ENCODE measurements around the gene C1QTNF7. TPM values are rescaled to one million over a fixed set of nuclear protein-coding genes. Genes with fewer than 3 reads are reported as not detected.

C1QTNF7 gene
- polyA plus RNA-seq, 1 of the 3 experiments (the other 2 are of a cell fraction): not detected

DNA sequence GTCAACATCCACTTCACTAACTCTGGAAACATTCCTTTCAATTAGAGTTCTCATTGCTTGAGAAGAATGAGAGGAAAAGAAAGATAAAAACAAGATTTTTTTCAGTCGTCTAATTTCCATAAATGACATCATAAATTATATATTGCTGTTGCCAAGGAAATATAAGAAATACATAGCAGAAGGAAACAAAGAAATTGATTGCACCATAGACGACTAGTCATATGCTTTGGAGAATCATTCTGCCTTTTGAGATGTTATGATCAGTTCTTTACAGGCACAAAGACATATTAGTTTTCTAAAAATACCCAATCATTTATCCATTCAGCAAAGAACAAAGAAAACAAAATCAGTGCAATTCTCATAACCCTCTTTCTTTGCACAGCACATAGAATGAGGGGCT lies 672 bp upstream of the C1QTNF7 start (continued):
- TF ChIP-seq TCF12 (IDR thresholded peaks at IDR 0.05) (no peak), POLR2AphosphoS5 (IDR thresholded peaks at IDR 0.05; ENCODE audit: low read depth, low read length) (no peak)

DNA sequence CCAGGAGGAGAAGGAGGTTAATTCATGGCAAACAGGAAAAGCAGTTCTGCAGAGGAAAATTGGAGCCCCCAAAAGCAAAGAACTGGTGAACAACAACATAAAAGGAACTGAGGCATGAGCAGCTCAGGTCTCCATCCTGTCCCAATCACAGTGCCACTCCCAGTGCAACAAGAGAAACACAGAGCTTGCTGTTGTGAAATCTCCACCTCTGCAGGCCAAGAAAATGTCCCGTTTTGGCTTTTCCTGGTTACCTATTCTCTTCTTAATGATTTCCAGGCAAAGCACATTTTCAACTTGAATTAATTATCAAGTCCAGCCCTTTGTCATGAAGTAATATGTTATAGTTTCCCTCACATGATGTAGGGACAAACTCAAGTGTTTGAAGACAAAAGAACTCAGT lies 778 bp downstream of the C1QTNF7 start:
- TF ChIP-seq CHD2 (IDR thresholded peaks at IDR 0.05; ENCODE audit: low read length, partially characterized antibody) (no peak), SIN3A (IDR thresholded peaks at IDR 0.05; ENCODE audit: borderline replicate concordance, low read depth, low read length) (no peak), FOXJ3 (CRISPR knock-in tag; IDR thresholded peaks at IDR 0.05) (no peak), RCOR1 (IDR thresholded peaks at IDR 0.05; ENCODE audit: low read length) (no peak), GABPA (IDR thresholded peaks at IDR 0.05; ENCODE audit: low read depth) (no peak), GATA2 (CRISPR knock-in tag; IDR thresholded peaks at IDR 0.05) (no peak)
- TF ChIP-seq, protein P1, sequence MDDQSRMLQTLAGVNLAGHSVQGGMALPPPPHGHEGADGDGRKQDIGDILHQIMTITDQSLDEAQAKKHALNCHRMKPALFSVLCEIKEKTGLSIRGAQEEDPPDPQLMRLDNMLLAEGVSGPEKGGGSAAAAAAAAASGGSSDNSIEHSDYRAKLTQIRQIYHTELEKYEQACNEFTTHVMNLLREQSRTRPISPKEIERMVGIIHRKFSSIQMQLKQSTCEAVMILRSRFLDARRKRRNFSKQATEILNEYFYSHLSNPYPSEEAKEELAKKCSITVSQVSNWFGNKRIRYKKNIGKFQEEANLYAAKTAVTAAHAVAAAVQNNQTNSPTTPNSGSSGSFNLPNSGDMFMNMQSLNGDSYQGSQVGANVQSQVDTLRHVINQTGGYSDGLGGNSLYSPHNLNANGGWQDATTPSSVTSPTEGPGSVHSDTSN (IDR thresholded peaks at IDR 0.05): no peak
- TF ChIP-seq, protein P2, sequence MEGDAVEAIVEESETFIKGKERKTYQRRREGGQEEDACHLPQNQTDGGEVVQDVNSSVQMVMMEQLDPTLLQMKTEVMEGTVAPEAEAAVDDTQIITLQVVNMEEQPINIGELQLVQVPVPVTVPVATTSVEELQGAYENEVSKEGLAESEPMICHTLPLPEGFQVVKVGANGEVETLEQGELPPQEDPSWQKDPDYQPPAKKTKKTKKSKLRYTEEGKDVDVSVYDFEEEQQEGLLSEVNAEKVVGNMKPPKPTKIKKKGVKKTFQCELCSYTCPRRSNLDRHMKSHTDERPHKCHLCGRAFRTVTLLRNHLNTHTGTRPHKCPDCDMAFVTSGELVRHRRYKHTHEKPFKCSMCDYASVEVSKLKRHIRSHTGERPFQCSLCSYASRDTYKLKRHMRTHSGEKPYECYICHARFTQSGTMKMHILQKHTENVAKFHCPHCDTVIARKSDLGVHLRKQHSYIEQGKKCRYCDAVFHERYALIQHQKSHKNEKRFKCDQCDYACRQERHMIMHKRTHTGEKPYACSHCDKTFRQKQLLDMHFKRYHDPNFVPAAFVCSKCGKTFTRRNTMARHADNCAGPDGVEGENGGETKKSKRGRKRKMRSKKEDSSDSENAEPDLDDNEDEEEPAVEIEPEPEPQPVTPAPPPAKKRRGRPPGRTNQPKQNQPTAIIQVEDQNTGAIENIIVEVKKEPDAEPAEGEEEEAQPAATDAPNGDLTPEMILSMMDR (IDR thresholded peaks at IDR 0.05): no peak
- Histone ChIP-seq H4K20me1 (ENCODE audit: insufficient read depth) (no peaks in the 10 kb centered on the region), H3K36me3 (replicated peaks in 1 of 2; ENCODE audit: control insufficient read depth in 1 of 2, insufficient read depth in 2 of 2, low read length in 1 of 2) (no peaks in the 10 kb centered on the region), H3K79me2 (ENCODE audit: insufficient read depth) (no peaks in the 10 kb centered on the region), H3K4me2 (no peak overlapping the region), H2AFZ (ENCODE audit: low read depth) (no peak overlapping the region), H3F3A (replicated peaks; ENCODE audit: insufficient read depth) (no peaks in the 10 kb centered on the region), H3K27ac (ENCODE audit: low read depth in 2 of 2, low read length in 1 of 2) (no peak overlapping the region), H3K9ac (no peak overlapping the region), H3K4me1 (ENCODE audit: control insufficient read depth in 1 of 2, insufficient read depth in 2 of 2, low read depth in 1 of 2, low read length in 1 of 2) (no peaks in the 10 kb centered on the region), H3K4me3 (ENCODE audit: low read depth in 2 of 2, low read length in 1 of 2) (no peak overlapping the region), H3K9me2 (no peaks in the 10 kb centered on the region), H3K9me3 (no peaks in the 10 kb centered on the region), H3K27me3 (ENCODE audit: insufficient read depth) (no peaks in the 10 kb centered on the region)
- ChIA-PET CTCF (interaction anchor here (0.7 kb wide), 1 partner anchor 15 kb away, joined by 3 read pairs; no protein-coding TSS in a partner anchor), POLR2A (no interaction called here)
- DNase-seq: no peak
- WGBS (ENCODE audit: low lambda C conversion rate): 43% methylated on average over 1 of the region's 1 CpG

DNA sequence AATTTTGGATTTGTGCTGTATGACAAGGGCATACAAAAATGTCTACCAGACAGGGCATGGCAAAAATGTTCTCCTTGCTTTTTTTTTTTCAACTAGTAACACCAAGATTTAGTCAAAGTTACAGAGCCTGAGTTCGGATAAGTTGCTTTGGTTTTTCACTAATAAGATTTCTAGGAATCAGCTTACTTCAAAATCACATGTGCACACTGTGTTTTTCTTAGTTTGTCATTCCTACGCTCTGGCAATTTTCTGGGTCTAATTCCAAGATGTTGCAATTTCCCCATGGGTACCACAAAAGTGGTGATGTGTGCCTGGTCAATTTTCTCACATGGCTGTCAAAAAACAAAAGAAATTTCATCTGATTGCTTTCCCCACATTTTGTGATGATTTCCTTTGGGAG lies 6.3 kb downstream of the C1QTNF7 start:
- CTCF ChIA-PET: interaction anchor here (1.2 to 1.7 kb wide), 2 partner anchors 17 to 24 kb away, joined by 3 to 5 read pairs; no protein-coding TSS in a partner anchor
- Histone ChIP-seq H3K4me2 (no peak overlapping the region), H3F3A (replicated peaks; ENCODE audit: insufficient read depth) (no peaks in the 10 kb centered on the region), H3K4me3 (ENCODE audit: low read depth in 2 of 2, low read length in 1 of 2) (no peak overlapping the region), H3K27me3 (ENCODE audit: insufficient read depth) (no peaks in the 10 kb centered on the region), H4K20me1 (ENCODE audit: insufficient read depth) (no peaks in the 10 kb centered on the region), H2AFZ (ENCODE audit: low read depth) (no peak overlapping the region), H3K27ac (ENCODE audit: low read depth in 2 of 2, low read length in 1 of 2) (no peak overlapping the region), H3K9ac (no peak overlapping the region), H3K9me2 (no peaks in the 10 kb centered on the region), H3K79me2 (ENCODE audit: insufficient read depth) (no peaks in the 10 kb centered on the region), H3K9me3 (no peaks in the 10 kb centered on the region), H3K36me3 (replicated peaks in 1 of 2; ENCODE audit: control insufficient read depth in 1 of 2, insufficient read depth in 2 of 2, low read length in 1 of 2) (no peaks in the 10 kb centered on the region), H3K4me1 (ENCODE audit: control insufficient read depth in 1 of 2, insufficient read depth in 2 of 2, low read depth in 1 of 2, low read length in 1 of 2) (peaks cover 8 to 19% of the 10 kb centered on the region in 2 experiments; a peak in 3 of 4 replicates)
- no peak for DNase-seq
- WGBS (ENCODE audit: low lambda C conversion rate): 72% methylated on average over 2 of the region's 2 CpGs
- POLR2A ChIA-PET: no interaction called here
- TF ChIP-seq, protein P2 (IDR thresholded peaks at IDR 0.05): no peak
- TF ChIP-seq, protein P3, sequence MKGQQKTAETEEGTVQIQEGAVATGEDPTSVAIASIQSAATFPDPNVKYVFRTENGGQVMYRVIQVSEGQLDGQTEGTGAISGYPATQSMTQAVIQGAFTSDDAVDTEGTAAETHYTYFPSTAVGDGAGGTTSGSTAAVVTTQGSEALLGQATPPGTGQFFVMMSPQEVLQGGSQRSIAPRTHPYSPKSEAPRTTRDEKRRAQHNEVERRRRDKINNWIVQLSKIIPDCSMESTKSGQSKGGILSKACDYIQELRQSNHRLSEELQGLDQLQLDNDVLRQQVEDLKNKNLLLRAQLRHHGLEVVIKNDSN (IDR thresholded peaks at IDR 0.05; ENCODE audit: borderline replicate concordance, low read depth): no peak
- no peak for TF ChIP-seq MEF2A (IDR thresholded peaks at IDR 0.05; ENCODE audit: borderline replicate concordance, low read depth)
- TF ChIP-seq GATA2 (CRISPR knock-in tag; IDR thresholded peaks at IDR 0.05): no peak
- no peak for TF ChIP-seq FOSL2 (IDR thresholded peaks at IDR 0.05; ENCODE audit: borderline replicate concordance, low read depth)
- TF ChIP-seq RAD21 (IDR thresholded peaks at IDR 0.05; ENCODE audit: low read length): no peak
- no peak for TF ChIP-seq EZH2phosphoT487 (IDR thresholded peaks at IDR 0.05; ENCODE audit: borderline replicate concordance, low read depth)
- TF ChIP-seq TEAD4 (IDR thresholded peaks at IDR 0.05; ENCODE audit: borderline replicate concordance, insufficient read depth): no peak
- no peak for TF ChIP-seq MXI1 (IDR thresholded peaks at IDR 0.05; ENCODE audit: low read depth, low read length)
- TF ChIP-seq, protein P1 (IDR thresholded peaks at IDR 0.05): no peak
- TF ChIP-seq, protein P4, sequence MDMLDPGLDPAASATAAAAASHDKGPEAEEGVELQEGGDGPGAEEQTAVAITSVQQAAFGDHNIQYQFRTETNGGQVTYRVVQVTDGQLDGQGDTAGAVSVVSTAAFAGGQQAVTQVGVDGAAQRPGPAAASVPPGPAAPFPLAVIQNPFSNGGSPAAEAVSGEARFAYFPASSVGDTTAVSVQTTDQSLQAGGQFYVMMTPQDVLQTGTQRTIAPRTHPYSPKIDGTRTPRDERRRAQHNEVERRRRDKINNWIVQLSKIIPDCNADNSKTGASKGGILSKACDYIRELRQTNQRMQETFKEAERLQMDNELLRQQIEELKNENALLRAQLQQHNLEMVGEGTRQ (IDR thresholded peaks at IDR 0.05; ENCODE audit: borderline replicate concordance, low read depth, low read length): no peak

Data from SK-N-SH (cell line).